ENCODE results near the gene SRPK2.

GRCh38 chr7:105199386-105199785 lies 189.3 kb downstream of the SRPK2 start:
- TF ChIP-seq CTCF (IDR thresholded peaks at IDR 0.05; ENCODE audit: control extremely low read depth in 1 of 3, insufficient read depth in 1 of 3, low read depth in 1 of 3, low read length in 3 of 3) (no peak), RFX5 (IDR thresholded peaks at IDR 0.05; ENCODE audit: borderline replicate concordance, low read depth, low read length) (no peak), JUND (IDR thresholded peaks at IDR 0.05; ENCODE audit: low read length) (no peak), CREB1 (IDR thresholded peaks at IDR 0.05) (no peak), POLR2AphosphoS5 (IDR thresholded peaks at IDR 0.05; ENCODE audit: low read depth, low read length) (no peak), ASH2L (IDR thresholded peaks at IDR 0.05; ENCODE audit: low read length) (no peak), POLR2A (IDR thresholded peaks at IDR 0.05; ENCODE audit: control extremely low read depth in 1 of 2, low read depth in 2 of 2, low read length in 2 of 2) (no peak), TCF12 (IDR thresholded peaks at IDR 0.05; ENCODE audit: low read depth, low read length) (no peak), KDM1A (IDR thresholded peaks at IDR 0.05; ENCODE audit: borderline replicate concordance, low read length) (no peak), RXRA (IDR thresholded peaks at IDR 0.05; ENCODE audit: insufficient read depth, low read depth, low read length) (no peak), TEAD4 (IDR thresholded peaks at IDR 0.05; ENCODE audit: low read depth, low read length) (no peak), MAX (IDR thresholded peaks at IDR 0.05) (no peak), MAFK (IDR thresholded peaks at IDR 0.05; ENCODE audit: low read depth, low read length) (no peak), RAD21 (IDR thresholded peaks at IDR 0.05 in 1 of 2, conservative IDR thresholded peaks at IDR 0.05 in 1 of 2; ENCODE audit: low read depth in 2 of 2, low read length in 2 of 2) (no peak)
